IMR-90 (cell line): ENCODE results near the gene MMP8. TPM values are rescaled to one million over a fixed set of nuclear protein-coding genes. Genes with fewer than 3 reads are reported as not detected.
A peak's percentile ranks its signal among the peaks of the same experiment; 100 is the strongest.

Experiments
- ATAC-seq: fragments of 200-7000 bp; cut with Tn5 transposase; 2 replicates; pipeline ENCODE4 v1.9.1; 2020; ENCODE audit warnings: low read depth, mild to moderate bottlenecking, moderate library complexity
- BruUV-seq: library from RNA; stranded (reverse); fragments of 400-500 nt; replicated peaks from 2 replicates; lab custom pipeline; 2021; lab: Mats Ljungman, UMichigan
- CTCF ChIA-PET: fragments of 300-600 bp; formaldehyde crosslinking; extraction: SDS; loops from one replicate; lab custom pipeline; 2021; ENCODE audit warnings: antibody characterized with exemption; lab: Yijun Ruan, JAX
- POLR2A ChIA-PET: fragments of 300-600 bp; sonication (Branson Sonifier 250); formaldehyde crosslinking; loops from one replicate; lab custom pipeline; 2022; ENCODE audit warnings: antibody characterized with exemption; ENCODE audit not compliant: unreplicated experiment; lab: Charles Lee
- DNase-seq: peaks from one replicate; pipeline ENCODE4 v3.0.0; 2013
- H2AFZ ChIP-seq: replicated peaks from 2 replicates; pipeline ENCODE3; 2013; ENCODE audit warnings: low read length, mild to moderate bottlenecking; ENCODE audit not compliant: poor library complexity
- H2AK5ac ChIP-seq: 2 replicates; pipeline ENCODE4 v1.6.1; 2013; ENCODE audit warnings: low read depth, low read length, inconsistent platforms
- H2AK9ac ChIP-seq: replicated peaks from 2 replicates; pipeline ENCODE3; 2013; ENCODE audit warnings: mild to moderate bottlenecking, low read depth, low read length, moderate library complexity; ENCODE audit not compliant: poor library complexity
- H2BK120ac ChIP-seq: 2 replicates; pipeline ENCODE4 v1.6.1; 2013; ENCODE audit warnings: low read depth, low read length, inconsistent platforms
- H2BK15ac ChIP-seq: 3 replicates; pipeline ENCODE4 v1.6.1; 2013; ENCODE audit warnings: low read depth, low read length, inconsistent platforms
- H2BK20ac ChIP-seq: 2 replicates; pipeline ENCODE4 v1.6.1; 2013; ENCODE audit warnings: low read depth, mild to moderate bottlenecking, inconsistent platforms, low read length, moderate library complexity
- H2BK5ac ChIP-seq: 2 replicates; pipeline ENCODE4 v1.6.1; 2013; ENCODE audit warnings: mild to moderate bottlenecking, low read depth, low read length, inconsistent platforms; ENCODE audit not compliant: poor library complexity, severe bottlenecking
- H3K14ac ChIP-seq: replicated peaks from 2 replicates; pipeline ENCODE4 v1.6.1; 2013; ENCODE audit warnings: low read depth, low read length, inconsistent platforms
- H3K18ac ChIP-seq: 2 replicates; pipeline ENCODE4 v1.6.1; 2013; ENCODE audit warnings: low read depth, low read length, control low read depth
- H3K23ac ChIP-seq: 2 replicates; pipeline ENCODE4 v1.6.1; 2013; ENCODE audit warnings: low read depth, low read length, inconsistent platforms
- H3K27ac ChIP-seq: 2 replicates; pipeline ENCODE4 v1.5.1; 2013; ENCODE audit warnings: mild to moderate bottlenecking, control low read depth, low read length; ENCODE audit not compliant: insufficient read depth
- H3K27me3 ChIP-seq: 2 replicates; pipeline ENCODE4 v1.6.1; 2013; ENCODE audit warnings: low read length; ENCODE audit not compliant: control insufficient read depth, insufficient read depth
- H3K36me3 ChIP-seq: 2 replicates; pipeline ENCODE4 v1.6.1; 2013; ENCODE audit warnings: low read length, mixed read lengths; ENCODE audit not compliant: control insufficient read depth, insufficient read depth
- H3K4ac ChIP-seq: 2 replicates; pipeline ENCODE4 v1.6.1; 2013; ENCODE audit warnings: low read depth, low read length, inconsistent platforms
- H3K4me1 ChIP-seq: 2 replicates; pipeline ENCODE4 v1.6.1; 2013; ENCODE audit warnings: low read length, mixed read lengths; ENCODE audit not compliant: control insufficient read depth, insufficient read depth
- H3K4me2 ChIP-seq: 2 replicates; pipeline ENCODE4 v1.6.1; 2013; ENCODE audit warnings: low read depth, mild to moderate bottlenecking, control low read depth, low read length, moderate library complexity
- H3K4me3 ChIP-seq: 2 replicates; pipeline ENCODE4 v1.5.1; 2013; ENCODE audit warnings: low read depth, mild to moderate bottlenecking, control low read depth, low read length, moderate library complexity; ENCODE audit not compliant: insufficient read depth
- H3K56ac ChIP-seq: 2 replicates; pipeline ENCODE4 v1.6.1; 2013; ENCODE audit warnings: low read length, inconsistent platforms; ENCODE audit not compliant: insufficient read depth; ENCODE audit errors: extremely low read depth
- H3K79me1 ChIP-seq, 2 experiments: 2 replicates each; pipeline ENCODE4 v1.6.1; 2013; ENCODE audit warnings: low read length in 2 of 2, inconsistent platforms in 1 of 2, low read depth in 1 of 2
- H3K9ac ChIP-seq: 2 replicates; pipeline ENCODE4 v1.6.1; 2013; ENCODE audit warnings: low read depth, low read length, control low read depth
- H3K9me1 ChIP-seq: 2 replicates; pipeline ENCODE4 v1.6.1; 2013; ENCODE audit warnings: low read length, inconsistent platforms; ENCODE audit not compliant: insufficient read depth
- H3K9me3 ChIP-seq: 2 replicates; pipeline ENCODE4 v1.6.1; 2013; ENCODE audit warnings: low read length; ENCODE audit not compliant: control insufficient read depth, insufficient read depth
- H4K20me1 ChIP-seq: 2 replicates; pipeline ENCODE4 v1.6.1; 2013; ENCODE audit warnings: low read length, inconsistent platforms; ENCODE audit not compliant: insufficient read depth
- H4K5ac ChIP-seq: 2 replicates; pipeline ENCODE4 v1.6.1; 2013; ENCODE audit warnings: mild to moderate bottlenecking, low read depth, low read length, control low read depth
- H4K8ac ChIP-seq, 2 experiments: 2 replicates each; pipeline ENCODE4 v1.6.1; 2013; ENCODE audit warnings: low read depth in 2 of 2, low read length in 2 of 2, control low read depth in 1 of 2, inconsistent platforms in 1 of 2
- H4K91ac ChIP-seq: 2 replicates; pipeline ENCODE4 v1.6.1; 2013; ENCODE audit warnings: low read depth, low read length, inconsistent platforms; ENCODE audit not compliant: insufficient read depth
- BHLHE40 ChIP-seq: fragments of 150-350 bp; IDR thresholded peaks from 2 replicates; pipeline ENCODE4 v1.6.1; 2016; ENCODE audit warnings: mild to moderate bottlenecking, low read depth, low read length
- CHD1 ChIP-seq: IDR thresholded peaks from 2 replicates; pipeline ENCODE4 v1.6.1; 2012; ENCODE audit warnings: low read depth, low read length, improper control_type of control experiment
- CTCF ChIP-seq: conservative IDR thresholded peaks from 2 replicates; pipeline ENCODE4 v1.5.1; 2012; ENCODE audit warnings: mild to moderate bottlenecking, low read depth, low read length, improper control_type of control experiment
- ELK1 ChIP-seq: fragments of 150-350 bp; IDR thresholded peaks from 2 replicates; pipeline ENCODE4 v1.6.1; 2016; ENCODE audit warnings: low read depth, mild to moderate bottlenecking, low read length, moderate library complexity, borderline replicate concordance
- FOS ChIP-seq: fragments of 150-350 bp; IDR thresholded peaks from 2 replicates; pipeline ENCODE4 v1.6.1; 2016; ENCODE audit warnings: low read depth, low read length
- MAZ ChIP-seq: IDR thresholded peaks from 2 replicates; pipeline ENCODE4 v1.6.1; 2012; ENCODE audit warnings: low read depth, mild to moderate bottlenecking, low read length, improper control_type of control experiment, moderate library complexity, borderline replicate concordance
- RAD21 ChIP-seq: IDR thresholded peaks from 2 replicates; pipeline ENCODE4 v1.6.1; 2012; ENCODE audit warnings: low read length, improper control_type of control experiment
- RCOR1 ChIP-seq: IDR thresholded peaks from 2 replicates; pipeline ENCODE4 v1.6.1; 2012; ENCODE audit warnings: mild to moderate bottlenecking, low read length, improper control_type of control experiment; ENCODE audit not compliant: insufficient replicate concordance
- WGBS, 2 experiments: methylation state at CpG; one replicate each; pipeline versions ENCODE4 v1.1.5 to v1.1.7; 2013; ENCODE audit warnings: missing lambda C conversion rate in 2 of 2; ENCODE audit not compliant: insufficient read length in 1 of 2; ENCODE audit errors: extremely low coverage in 2 of 2; 5-methylcytosine and 5-hydroxymethylcytosine counted together
- dilution Hi-C: fragments of 300-500 bp; cut with HindIII; formaldehyde crosslinking; loops from one replicate; pipeline ENCODE4 v1.14.3; 2018; ENCODE audit warnings: low sequenced_read_pairs; ENCODE audit not compliant: unreplicated experiment
- in situ Hi-C: fragments of 300-500 bp; cut with MboI; formaldehyde crosslinking; loops from 3 replicates; pipeline ENCODE4 v1.14.3; 2019; ENCODE audit warnings: low sequenced_read_pairs, inconsistent platforms, mixed read lengths
- intact Hi-C: fragments of 100-400 bp; cut with micrococcal nuclease; formaldehyde crosslinking; loops from 2 replicates; pipeline ENCODE4 v1.10.0; 2022
- polyA plus RNA-seq, 3 experiments: library from polyadenylated mRNA; depleted of rRNA; stranded (reverse); fragments of >200 nt; gene quantifications; 2 replicates each; pipeline ENCODE4 v1.2.3, GENCODE V29; 2012; ENCODE audit warnings: low replicate concordance in 1 of 3
- total RNA-seq: library from RNA; depleted of rRNA; stranded (reverse); fragments of >200 nt; gene quantifications from 2 replicates; pipeline ENCODE4 v1.2.3, GENCODE V29; 2012
- TF ChIP-seq, protein P1 (sequence below): fragments of 150-350 bp; IDR thresholded peaks from 2 replicates; pipeline ENCODE4 v1.6.1; 2017; ENCODE audit warnings: mild to moderate bottlenecking, antibody characterized with exemption, low read length, low read depth

The MMP8 gene
- total and polyA plus RNA-seq, 2 of the 4 experiments (the other 2 are of a cell fraction) = 0.05 to 0.18 TPM

- Histone ChIP-seq H3K14ac (no peak overlapping the region), H2BK5ac (no peak overlapping the region), H3K18ac (no peak overlapping the region), H4K5ac (no peak overlapping the region), H3K23ac (no peak overlapping the region), H2AK9ac (no peak overlapping the region), H2AFZ (no peak overlapping the region), H3K4ac (no peak overlapping the region), H3K36me3 (no peaks in the 10 kb centered on the region), H4K8ac (no peak overlapping the region), H2BK20ac (no peak overlapping the region; the same call in 1 of the 2 replicates), H2BK120ac (no peak overlapping the region), H3K9me3 (no peaks in the 10 kb centered on the region), H3K4me2 (no peak overlapping the region; the same call in 1 of the 2 replicates), H4K91ac (no peak overlapping the region), H2BK15ac (no peak overlapping the region), H3K79me1 (no peaks in the 10 kb centered on the region), H3K4me3 (no peak overlapping the region), H3K56ac (no peak overlapping the region), H3K9me1 (no peaks in the 10 kb centered on the region), H3K4me1 (peaks cover 3% of the 10 kb centered on the region; the same call in 1 of the 2 replicates), H3K27me3 (no peaks in the 10 kb centered on the region; the same call in 1 of the 2 replicates), H3K27ac (no peak overlapping the region), H4K20me1 (no peaks in the 10 kb centered on the region), H3K9ac (no peak overlapping the region), H2AK5ac (no peak overlapping the region)
- WGBS, 2 experiments = no CpG with 5 or more reads among the region's 2 CpGs
- ATAC-seq = no peak
- dilution Hi-C loops (no loop called here), intact Hi-C loops (no loop called here), in situ Hi-C loops (no loop called here)
- TF ChIP-seq RAD21 = no peak
- no peak for TF ChIP-seq RCOR1
- TF ChIP-seq FOS = no peak
- TF ChIP-seq BHLHE40 = no peak
- TF ChIP-seq MAZ = no peak
- TF ChIP-seq ELK1 = no peak
- no peak for TF ChIP-seq CHD1
- TF ChIP-seq CTCF = no peak
- TF ChIP-seq, protein P1, sequence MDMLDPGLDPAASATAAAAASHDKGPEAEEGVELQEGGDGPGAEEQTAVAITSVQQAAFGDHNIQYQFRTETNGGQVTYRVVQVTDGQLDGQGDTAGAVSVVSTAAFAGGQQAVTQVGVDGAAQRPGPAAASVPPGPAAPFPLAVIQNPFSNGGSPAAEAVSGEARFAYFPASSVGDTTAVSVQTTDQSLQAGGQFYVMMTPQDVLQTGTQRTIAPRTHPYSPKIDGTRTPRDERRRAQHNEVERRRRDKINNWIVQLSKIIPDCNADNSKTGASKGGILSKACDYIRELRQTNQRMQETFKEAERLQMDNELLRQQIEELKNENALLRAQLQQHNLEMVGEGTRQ = no peak
- ChIA-PET CTCF (interaction anchor here (0.8 to 1.3 kb wide), 2 partner anchors 18 to 36 kb away, joined by 3 to 4 read pairs; partner anchors contain the start of gene MMP10), POLR2A (interaction anchor here (0.6 kb wide), 1 partner anchor 1185 kb away, joined by 3 read pairs; no protein-coding TSS in a partner anchor)
- no TSS peak for BruUV-seq
- DNase-seq = peak; percentile 62
Observed at GRCh38 chr11:102762361-102762767, 37.6 kb upstream of the MMP8 start.
